K562 (cell line): ENCODE measurements around the gene TP63.

Source experiments
- EZH2 ChIP-seq: IDR thresholded peaks from 2 replicates; pipeline ENCODE4 v1.6.1; 2012; ENCODE audit warnings: low read depth, mild to moderate bottlenecking, inconsistent platforms, low read length, borderline replicate concordance
- TF ChIP-seq, protein P1 (sequence below): IDR thresholded peaks from 3 replicates; pipeline ENCODE4 v1.6.1; 2011; ENCODE audit warnings: borderline replicate concordance, mild to moderate bottlenecking; ENCODE audit not compliant: insufficient read length, insufficient read depth
- TF ChIP-seq, protein P2 (sequence below): sonication (generic); formaldehyde crosslinking; IDR thresholded peaks from 2 replicates; pipeline ENCODE4 v1.8.0; 2022; ENCODE audit warnings: mild to moderate bottlenecking, missing genetic modification reagents

DNA sequence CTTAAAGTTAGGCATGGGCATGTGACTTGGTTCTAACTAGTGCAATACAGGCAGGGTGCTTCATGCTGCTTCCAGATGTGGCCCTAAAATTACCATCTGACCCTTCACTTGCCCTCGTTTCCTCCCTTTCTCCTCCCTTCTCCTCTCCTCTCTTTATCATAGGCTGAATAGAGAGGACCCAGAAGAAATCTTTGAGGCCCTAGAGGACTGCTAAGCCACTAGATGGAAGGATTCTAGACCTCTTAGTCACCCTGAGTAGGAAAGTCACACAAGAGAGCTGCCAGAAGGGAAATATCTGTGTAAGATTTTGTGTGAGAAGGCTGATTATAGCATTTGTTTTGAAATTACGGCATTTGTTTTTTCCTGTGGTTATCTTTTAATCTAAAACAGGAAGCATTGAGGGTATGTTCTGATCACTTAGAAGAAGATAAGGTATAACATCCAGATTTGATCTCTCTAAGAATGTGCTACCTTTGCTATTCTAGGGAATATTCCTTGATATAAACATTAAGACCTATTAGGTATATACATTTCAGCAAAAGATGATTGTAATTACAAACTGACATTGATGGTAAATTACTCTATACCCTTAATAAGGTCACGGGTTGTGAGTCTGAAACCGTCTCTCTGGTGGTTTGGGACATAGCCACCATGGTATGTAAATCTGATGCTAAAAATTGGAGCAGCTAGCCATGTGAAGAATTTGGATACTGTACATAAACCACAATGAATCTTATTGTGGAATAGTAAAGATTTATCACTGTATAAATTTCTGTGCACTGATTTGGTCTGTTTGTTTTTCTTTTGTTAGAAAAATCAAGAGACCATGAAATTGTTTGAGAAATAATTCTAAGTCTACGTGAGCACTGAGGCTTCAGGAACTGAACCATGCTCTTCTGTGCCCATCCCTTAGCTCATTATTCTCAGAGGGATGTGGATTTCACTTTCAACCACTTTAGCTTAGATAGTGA lies 84.1 kb downstream of the TP63 start:
- TF ChIP-seq EZH2, result no peak
- TF ChIP-seq, protein P1, sequence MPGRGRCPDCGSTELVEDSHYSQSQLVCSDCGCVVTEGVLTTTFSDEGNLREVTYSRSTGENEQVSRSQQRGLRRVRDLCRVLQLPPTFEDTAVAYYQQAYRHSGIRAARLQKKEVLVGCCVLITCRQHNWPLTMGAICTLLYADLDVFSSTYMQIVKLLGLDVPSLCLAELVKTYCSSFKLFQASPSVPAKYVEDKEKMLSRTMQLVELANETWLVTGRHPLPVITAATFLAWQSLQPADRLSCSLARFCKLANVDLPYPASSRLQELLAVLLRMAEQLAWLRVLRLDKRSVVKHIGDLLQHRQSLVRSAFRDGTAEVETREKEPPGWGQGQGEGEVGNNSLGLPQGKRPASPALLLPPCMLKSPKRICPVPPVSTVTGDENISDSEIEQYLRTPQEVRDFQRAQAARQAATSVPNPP, result no peak
- TF ChIP-seq, protein P2, sequence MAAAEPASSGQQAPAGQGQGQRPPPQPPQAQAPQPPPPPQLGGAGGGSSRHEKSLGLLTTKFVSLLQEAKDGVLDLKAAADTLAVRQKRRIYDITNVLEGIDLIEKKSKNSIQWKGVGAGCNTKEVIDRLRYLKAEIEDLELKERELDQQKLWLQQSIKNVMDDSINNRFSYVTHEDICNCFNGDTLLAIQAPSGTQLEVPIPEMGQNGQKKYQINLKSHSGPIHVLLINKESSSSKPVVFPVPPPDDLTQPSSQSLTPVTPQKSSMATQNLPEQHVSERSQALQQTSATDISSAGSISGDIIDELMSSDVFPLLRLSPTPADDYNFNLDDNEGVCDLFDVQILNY (CRISPR knock-in tag), result no peak
